ENCODE results near the gene FIP1L1.

DNA sequence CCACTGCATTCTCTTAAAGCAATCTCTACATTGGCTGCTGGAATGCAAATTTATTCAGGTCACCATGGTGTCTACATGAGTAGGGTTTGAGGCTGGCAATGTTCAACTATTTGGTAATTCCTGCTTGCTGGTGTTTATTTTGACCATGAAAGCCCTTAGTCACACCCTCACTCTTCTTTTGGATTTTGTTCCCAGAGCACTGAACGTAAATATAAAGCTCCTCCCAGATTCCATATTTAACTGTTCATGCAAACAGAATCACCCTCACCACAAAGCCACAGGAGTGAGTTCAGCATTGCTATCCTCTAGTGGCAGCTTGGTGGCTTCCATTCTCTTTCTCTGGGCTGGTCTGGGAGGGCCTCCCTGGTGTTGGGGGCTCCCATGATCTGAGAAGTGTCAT, 131.0 kb downstream of the FIP1L1 start:
- TF ChIP-seq, protein P1, sequence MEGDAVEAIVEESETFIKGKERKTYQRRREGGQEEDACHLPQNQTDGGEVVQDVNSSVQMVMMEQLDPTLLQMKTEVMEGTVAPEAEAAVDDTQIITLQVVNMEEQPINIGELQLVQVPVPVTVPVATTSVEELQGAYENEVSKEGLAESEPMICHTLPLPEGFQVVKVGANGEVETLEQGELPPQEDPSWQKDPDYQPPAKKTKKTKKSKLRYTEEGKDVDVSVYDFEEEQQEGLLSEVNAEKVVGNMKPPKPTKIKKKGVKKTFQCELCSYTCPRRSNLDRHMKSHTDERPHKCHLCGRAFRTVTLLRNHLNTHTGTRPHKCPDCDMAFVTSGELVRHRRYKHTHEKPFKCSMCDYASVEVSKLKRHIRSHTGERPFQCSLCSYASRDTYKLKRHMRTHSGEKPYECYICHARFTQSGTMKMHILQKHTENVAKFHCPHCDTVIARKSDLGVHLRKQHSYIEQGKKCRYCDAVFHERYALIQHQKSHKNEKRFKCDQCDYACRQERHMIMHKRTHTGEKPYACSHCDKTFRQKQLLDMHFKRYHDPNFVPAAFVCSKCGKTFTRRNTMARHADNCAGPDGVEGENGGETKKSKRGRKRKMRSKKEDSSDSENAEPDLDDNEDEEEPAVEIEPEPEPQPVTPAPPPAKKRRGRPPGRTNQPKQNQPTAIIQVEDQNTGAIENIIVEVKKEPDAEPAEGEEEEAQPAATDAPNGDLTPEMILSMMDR (IDR thresholded peaks at IDR 0.05 in 2 of 3, conservative IDR thresholded peaks at IDR 0.05 in 1 of 3; ENCODE audit: control insufficient read depth in 2 of 3, extremely low read depth in 1 of 3, insufficient read depth in 1 of 3, low read depth in 3 of 3, low read length in 3 of 3), result no peak
- TF ChIP-seq EP300 (IDR thresholded peaks at IDR 0.05; ENCODE audit: borderline replicate concordance in 1 of 2, control insufficient read depth in 1 of 2, low read depth in 2 of 2, low read length in 2 of 2) (no peak), FOXK2 (IDR thresholded peaks at IDR 0.05) (no peak), CREB1 (IDR thresholded peaks at IDR 0.05; ENCODE audit: low read depth) (no peak), POLR2AphosphoS5 (IDR thresholded peaks at IDR 0.05; ENCODE audit: low read length) (no peak), IRF5 (IDR thresholded peaks at IDR 0.05; ENCODE audit: borderline replicate concordance) (no peak), SUPT20H (IDR thresholded peaks at IDR 0.05; ENCODE audit: borderline replicate concordance, control insufficient read depth, low read depth, low read length) (no peak), ETV6 (conservative IDR thresholded peaks at IDR 0.05 in 1 of 2, IDR thresholded peaks at IDR 0.05 in 1 of 2; ENCODE audit: borderline replicate concordance in 1 of 2, low read depth in 1 of 2) (no peak), CHD2 (IDR thresholded peaks at IDR 0.05; ENCODE audit: borderline replicate concordance, low read depth, low read length) (no peak), TAF1 (IDR thresholded peaks at IDR 0.05; ENCODE audit: borderline replicate concordance, low read depth, low read length) (no peak), TCF3 (IDR thresholded peaks at IDR 0.05; ENCODE audit: borderline replicate concordance, insufficient read depth, low read depth, low read length) (no peak), ZNF217 (IDR thresholded peaks at IDR 0.05) (no peak)

Data from GM12878 (cell line).